ENCODE results near the gene SERGEF.

GRCh38 chr11:17802491-17802890 is 210.4 kb downstream of the SERGEF start:
- TF ChIP-seq CTCF (conservative IDR thresholded peaks at IDR 0.05 in 1 of 2, IDR thresholded peaks at IDR 0.05 in 1 of 2; ENCODE audit: extremely low read depth in 1 of 2, insufficient read depth in 1 of 2, low read depth in 1 of 2, low read length in 2 of 2) (no peak), EZH2 (IDR thresholded peaks at IDR 0.05; ENCODE audit: borderline replicate concordance, low read length) (no peak)

Measured in mammary epithelial cell (primary cell).